HG03064 (cell line): ENCODE results near the gene CFL1.
A peak's percentile ranks its signal among the peaks of the same experiment; 100 is the strongest.

ENCODE experiments used
- ATAC-seq: cut with Tn5 transposase; IDR thresholded peaks from one replicate; pipeline ENCODE4 v1.9.1; 2021; ENCODE audit warnings: low read depth; ENCODE audit not compliant: unreplicated experiment

CFL1 gene

GRCh38 chr11:65888163-65888814 is 30.3 kb upstream of the CFL1 start, which contains the start of gene FIBP:
Gene FIBP (minus strand): TSS chr11:65888471. CDS start chr11:65888418, 53 bp downstream.
- ATAC-seq, result peak; percentile 35

GRCh38 chr11:65887723-65888162 is 29.8 kb upstream of the CFL1 start:
- ATAC-seq, result no peak

GRCh38 chr11:65886826-65887722 is 29.1 kb upstream of the CFL1 start:
- ATAC-seq, result no peak

- ATAC-seq, result no peak
Measured at GRCh38 chr11:65885808-65886536, 28.0 kb upstream of the CFL1 start.

- ATAC-seq, result no peak
Measured at GRCh38 chr11:65885231-65885630, 27.3 kb upstream of the CFL1 start.

GRCh38 chr11:65884716-65885092 is 26.7 kb upstream of the CFL1 start:
- ATAC-seq, result no peak

GRCh38 chr11:65883786-65884715 is 26.1 kb upstream of the CFL1 start:
- no peak for ATAC-seq

- ATAC-seq, result no peak
Measured at GRCh38 chr11:65883058-65883761, 25.2 kb upstream of the CFL1 start.

- no peak for ATAC-seq
Measured at GRCh38 chr11:65882120-65883057, 24.4 kb upstream of the CFL1 start.

GRCh38 chr11:65880844-65881421 is 23.0 kb upstream of the CFL1 start:
- no peak for ATAC-seq

GRCh38 chr11:65880027-65880426 is 22.0 kb upstream of the CFL1 start:
- ATAC-seq, result no peak

GRCh38 chr11:65879617-65880016 is 21.6 kb upstream of the CFL1 start, which contains the start of gene CTSW:
Gene CTSW (plus strand): TSS chr11:65879837. CDS start chr11:65879855, 18 bp downstream.
- no peak for ATAC-seq

- ATAC-seq, result peak; percentile 55
Measured at GRCh38 chr11:65873318-65874156, 15.6 kb upstream of the CFL1 start.

- ATAC-seq, result no peak
Measured at GRCh38 chr11:65872586-65873317, 14.8 kb upstream of the CFL1 start, which contains the start of gene EFEMP2. Gene EFEMP2 (minus strand): TSS chr11:65872800. CDS start chr11:65872354, 446 bp downstream.

GRCh38 chr11:65871811-65872548 is 14.0 kb upstream of the CFL1 start:
- no peak for ATAC-seq
